Loucy (cell line): ENCODE results near the gene FLT3.

ENCODE experiments used
- H2AFZ ChIP-seq: fragments of 200-600 bp; sonication (generic); 2 replicates; pipeline ENCODE4 v1.6.0; 2016; ENCODE audit warnings: antibody characterized with exemption, mild to moderate bottlenecking, low read length, moderate library complexity
- H3F3A ChIP-seq: fragments of 200-600 bp; 2 replicates; pipeline ENCODE4 v1.6.0; 2016; ENCODE audit warnings: antibody characterized with exemption, low read depth, mild to moderate bottlenecking
- H3K27me3 ChIP-seq: fragments of 200-600 bp; sonication (generic); 2 replicates; pipeline ENCODE4 v1.6.1; 2014; ENCODE audit warnings: low read length, mild to moderate bottlenecking; ENCODE audit not compliant: insufficient read depth, poor library complexity, severe bottlenecking
- H3K36me3 ChIP-seq: fragments of 200-600 bp; sonication (generic); 2 replicates; pipeline ENCODE4 v1.6.1; 2016; ENCODE audit warnings: low read length; ENCODE audit not compliant: insufficient read depth
- H3K4me1 ChIP-seq: fragments of 200-600 bp; sonication (generic); 2 replicates; pipeline ENCODE4 v1.5.1; 2014; ENCODE audit warnings: low read length, mild to moderate bottlenecking; ENCODE audit not compliant: insufficient read depth, poor library complexity, severe bottlenecking
- H3K4me2 ChIP-seq: fragments of 200-600 bp; sonication (generic); 2 replicates; pipeline ENCODE4 v1.6.0; 2014; ENCODE audit warnings: antibody characterized with exemption, low read length, low read depth, mild to moderate bottlenecking; ENCODE audit not compliant: poor library complexity, severe bottlenecking
- H3K4me3 ChIP-seq: fragments of 200-600 bp; sonication (generic); 2 replicates; pipeline ENCODE4 v1.5.1; 2014; ENCODE audit warnings: low read length, mild to moderate bottlenecking, mixed read lengths; ENCODE audit not compliant: poor library complexity, severe bottlenecking
- H3K79me2 ChIP-seq: fragments of 200-600 bp; sonication (generic); 2 replicates; pipeline ENCODE4 v1.6.1; 2014; ENCODE audit warnings: low read length; ENCODE audit not compliant: insufficient read depth
- H3K9ac ChIP-seq: fragments of 200-600 bp; sonication (generic); 2 replicates; pipeline ENCODE4 v1.6.0; 2014; ENCODE audit warnings: mild to moderate bottlenecking, low read depth, low read length, moderate library complexity; ENCODE audit not compliant: poor library complexity, severe bottlenecking
- H3K9me2 ChIP-seq: fragments of 200-600 bp; sonication (generic); replicated peaks from 2 replicates; pipeline ENCODE4 v1.6.1; 2016; ENCODE audit warnings: low read depth, low read length, mixed read lengths
- H3K9me3 ChIP-seq: fragments of 200-600 bp; sonication (generic); 2 replicates; pipeline ENCODE4 v1.6.1; 2014; ENCODE audit warnings: mild to moderate bottlenecking, antibody characterized with exemption, low read length, low read depth; ENCODE audit not compliant: insufficient read depth
- H4K20me1 ChIP-seq: fragments of 200-600 bp; sonication (generic); 2 replicates; pipeline ENCODE4 v1.6.0; 2014; ENCODE audit warnings: antibody characterized with exemption, low read length, mild to moderate bottlenecking; ENCODE audit not compliant: insufficient read depth, poor library complexity, severe bottlenecking
- CTCF ChIP-seq: fragments of 200-600 bp; sonication (generic); conservative IDR thresholded peaks from 2 replicates; pipeline ENCODE4 v1.5.1; 2014; ENCODE audit warnings: mild to moderate bottlenecking, antibody characterized with exemption, low read length
- EZH2phosphoT487 ChIP-seq: fragments of 200-600 bp; IDR thresholded peaks from 2 replicates; pipeline ENCODE4 v1.6.1; 2018; ENCODE audit warnings: antibody characterized with exemption, mild to moderate bottlenecking, moderate library complexity, borderline replicate concordance

FLT3 gene

GRCh38 chr13:28137596-28137995, 37.2 kb upstream of the FLT3 start:
- H4K20me1 ChIP-seq, result peaks cover 34% of the 10 kb centered on the region
- peak overlapping the region; percentile 95 for H3K4me3 ChIP-seq
- no peaks in the 10 kb centered on the region for H3K27me3 ChIP-seq
- peaks cover 39% of the 10 kb centered on the region for H3K4me1 ChIP-seq
- peak overlapping the region; percentile 57 for H2AFZ ChIP-seq
- H3K79me2 ChIP-seq, result peaks cover 57% of the 10 kb centered on the region
- H3F3A ChIP-seq, result 0 out of 2 replicates have a peak, but pooled peaks cover 4% of the 10 kb centered on the region
- peak overlapping the region; percentile 99 for H3K9ac ChIP-seq
- H3K36me3 ChIP-seq, result no peaks in the 10 kb centered on the region
- H3K9me2 ChIP-seq, result no peaks in the 10 kb centered on the region
- no peak for TF ChIP-seq CTCF
- TF ChIP-seq EZH2phosphoT487, result no peak
- peak overlapping the region; percentile 93 for H3K4me2 ChIP-seq
- no peaks in the 10 kb centered on the region for H3K9me3 ChIP-seq

- Histone ChIP-seq H3F3A (0 out of 2 replicates have a peak, but pooled peaks cover 4% of the 10 kb centered on the region), H3K4me1 (peaks cover 32% of the 10 kb centered on the region), H3K4me3 (peak overlapping the region; percentile 95), H2AFZ (peak overlapping the region; percentile 57; the same call in 1 of the 2 replicates), H3K36me3 (no peaks in the 10 kb centered on the region), H4K20me1 (peaks cover 27% of the 10 kb centered on the region), H3K9ac (peak overlapping the region; percentile 99), H3K27me3 (no peaks in the 10 kb centered on the region), H3K9me2 (no peaks in the 10 kb centered on the region), H3K9me3 (no peaks in the 10 kb centered on the region), H3K4me2 (peak overlapping the region; percentile 93), H3K79me2 (peaks cover 50% of the 10 kb centered on the region)
- TF ChIP-seq CTCF (no peak), EZH2phosphoT487 (no peak)
Observed at GRCh38 chr13:28136916-28137315, 36.5 kb upstream of the FLT3 start.

- peaks cover 6% of the 10 kb centered on the region for H3K4me1 ChIP-seq
- peaks cover 12% of the 10 kb centered on the region for H3K79me2 ChIP-seq
- TF ChIP-seq CTCF, result no peak
- no peaks in the 10 kb centered on the region for H3K9me2 ChIP-seq
- no peaks in the 10 kb centered on the region for H3K36me3 ChIP-seq
- no peaks in the 10 kb centered on the region for H4K20me1 ChIP-seq
- H2AFZ ChIP-seq, result no peak overlapping the region
- no peaks in the 10 kb centered on the region for H3F3A ChIP-seq
- H3K4me2 ChIP-seq, result no peak overlapping the region
- H3K9ac ChIP-seq, result no peak overlapping the region
- no peaks in the 10 kb centered on the region for H3K9me3 ChIP-seq
- H3K4me3 ChIP-seq, result no peak overlapping the region
- no peaks in the 10 kb centered on the region for H3K27me3 ChIP-seq
Observed at GRCh38 chr13:28131646-28132045, 31.3 kb upstream of the FLT3 start.
